ENCODE measurements around the gene RPL6. TPM values are rescaled to one million over a fixed set of nuclear protein-coding genes. Genes with fewer than 3 reads are reported as not detected.
"Not testable (repeated sequence)": the region's sequence is repeated elsewhere in the genome, so short reads cannot be mapped to it uniquely, and the experiment has no call there.

The RPL6 gene
- total RNA-seq: 1,000 to 10,000 TPM; 1,069 to 1,087 TPM

- DNase-seq: peak; percentile 81
- POLR2A ChIA-PET: interaction anchor here (1.7 kb wide), 1 partner anchor 9 kb away, joined by 9 read pairs; the partner anchor contains the start of gene PTPN11
Measured at GRCh38 chr12:112409064-112409905, at the start of gene RPL6. RPL6 (minus strand) TSS chr12:112409605; CDS start chr12:112408656, 949 bp downstream.

GRCh38 chr12:112458751-112459150 is 49.3 kb upstream of the RPL6 start:
- Mint-ChIP-seq H3K4me1 (peaks cover 3% of the 10 kb centered on the region), H3K36me3 (peaks cover 42% of the 10 kb centered on the region), H3K27ac (no peak overlapping the region), H3K27me3 (no peaks in the 10 kb centered on the region), H3K4me3 (no peak overlapping the region), H3K9me3 (no peaks in the 10 kb centered on the region)
- ATAC-seq (ENCODE audit: low read depth) (no peak), DNase-seq (no peak)
- POLR2A ChIA-PET: no interaction called here

More at GRCh38 chr12:112409064-112409905, at the start of gene RPL6:
- no peaks in the 10 kb centered on the region for H3K9me3 Mint-ChIP-seq
- peak; percentile 86 for ATAC-seq (ENCODE audit: low read depth)
- H3K4me1 Mint-ChIP-seq: peaks cover 36% of the 10 kb centered on the region
- peak within 1 kb of the TSS; percentile 100 for H3K4me3 Mint-ChIP-seq
- H3K27me3 Mint-ChIP-seq: no peaks in the 10 kb centered on the region
- H3K27ac Mint-ChIP-seq: peak within 1 kb of the TSS; percentile 99
- peaks cover 35% of the 10 kb centered on the region for H3K36me3 Mint-ChIP-seq

DNA sequence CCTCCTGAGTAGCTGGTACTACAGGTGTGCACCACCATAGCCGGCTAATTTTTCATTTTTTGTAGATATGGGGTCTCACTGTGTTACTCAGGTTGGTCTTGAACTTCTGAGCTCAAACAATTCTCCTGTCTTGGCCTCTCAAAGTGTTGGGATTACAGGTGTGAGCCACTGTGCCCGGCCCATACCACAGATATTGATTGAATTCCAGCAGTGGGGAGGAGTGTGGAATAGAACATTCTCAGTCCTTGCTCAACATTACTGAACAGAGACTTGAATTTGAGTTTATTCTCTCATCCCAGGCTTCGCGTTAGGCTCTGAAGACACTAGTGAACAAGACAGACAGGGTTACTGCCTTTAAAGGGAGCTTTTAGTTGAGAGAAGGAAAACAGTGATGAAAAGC is 48.9 kb upstream of the RPL6 start:
- peaks cover 45% of the 10 kb centered on the region for H3K36me3 Mint-ChIP-seq
- POLR2A ChIA-PET: no interaction called here
- DNase-seq: no peak
- H3K4me3 Mint-ChIP-seq: no peak overlapping the region
- H3K27ac Mint-ChIP-seq: no peak overlapping the region
- peaks cover 2% of the 10 kb centered on the region for H3K4me1 Mint-ChIP-seq
- no peaks in the 10 kb centered on the region for H3K27me3 Mint-ChIP-seq
- no peaks in the 10 kb centered on the region for H3K9me3 Mint-ChIP-seq
- no peak for ATAC-seq (ENCODE audit: low read depth)

GRCh38 chr12:112457142-112457541 is 47.7 kb upstream of the RPL6 start:
- not testable (repeated sequence) for H3K4me1 Mint-ChIP-seq

DNA sequence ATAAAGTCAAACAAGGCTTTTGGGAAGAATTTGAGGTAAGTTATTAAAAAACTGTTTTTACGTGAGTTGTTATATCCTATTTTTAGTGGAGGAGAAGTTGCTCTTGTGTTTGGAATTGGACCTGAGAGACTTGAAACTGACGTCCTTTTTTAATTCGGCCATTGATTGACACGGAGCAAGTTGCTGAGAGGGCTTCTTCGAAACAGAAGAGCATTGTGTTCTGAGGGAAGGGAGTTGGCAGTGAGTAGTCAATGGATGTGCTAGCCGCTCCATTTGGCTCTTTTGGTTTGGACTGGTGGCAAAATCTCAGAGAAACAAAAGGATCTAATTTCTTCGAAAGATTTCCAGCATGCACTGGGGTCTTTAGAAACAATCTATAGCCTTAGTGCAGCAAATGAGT is 46.6 kb upstream of the RPL6 start:
- Mint-ChIP-seq H3K27ac (no peak overlapping the region), H3K4me1 (no peaks in the 10 kb centered on the region), H3K36me3 (peaks cover 44% of the 10 kb centered on the region), H3K9me3 (no peaks in the 10 kb centered on the region), H3K27me3 (no peaks in the 10 kb centered on the region), H3K4me3 (no peak overlapping the region)
- POLR2A ChIA-PET: no interaction called here
- DNase-seq (no peak), ATAC-seq (ENCODE audit: low read depth) (no peak)

More at GRCh38 chr12:112457142-112457541, 47.7 kb upstream of the RPL6 start:
- H3K9me3 Mint-ChIP-seq; H3K27ac Mint-ChIP-seq; H3K4me3 Mint-ChIP-seq; POLR2A ChIA-PET; DNase-seq; H3K27me3 Mint-ChIP-seq; ATAC-seq (ENCODE audit: low read depth): not testable (repeated sequence)
- H3K36me3 Mint-ChIP-seq: peaks cover 44% of the 10 kb centered on the region

- POLR2A ChIA-PET: no interaction called here
- ATAC-seq (ENCODE audit: low read depth): no peak
- no peak for DNase-seq
- no peaks in the 10 kb centered on the region for H3K27me3 Mint-ChIP-seq
- H3K9me3 Mint-ChIP-seq: no peaks in the 10 kb centered on the region
- no peak overlapping the region for H3K4me3 Mint-ChIP-seq
- H3K27ac Mint-ChIP-seq: no peak overlapping the region
- peaks cover 24% of the 10 kb centered on the region for H3K36me3 Mint-ChIP-seq
- H3K4me1 Mint-ChIP-seq: peaks cover 15% of the 10 kb centered on the region
Measured at GRCh38 chr12:112450725-112451124, 41.3 kb upstream of the RPL6 start.

- H3K4me1 Mint-ChIP-seq: peaks cover 15% of the 10 kb centered on the region
- ATAC-seq (ENCODE audit: low read depth); POLR2A ChIA-PET; H3K27me3 Mint-ChIP-seq; DNase-seq; H3K9me3 Mint-ChIP-seq; H3K4me3 Mint-ChIP-seq: not testable (repeated sequence)
- H3K36me3 Mint-ChIP-seq: peaks cover 14% of the 10 kb centered on the region
- H3K27ac Mint-ChIP-seq: peak overlapping the region; percentile 34
Measured at GRCh38 chr12:112448165-112448564, 38.8 kb upstream of the RPL6 start.

DNA sequence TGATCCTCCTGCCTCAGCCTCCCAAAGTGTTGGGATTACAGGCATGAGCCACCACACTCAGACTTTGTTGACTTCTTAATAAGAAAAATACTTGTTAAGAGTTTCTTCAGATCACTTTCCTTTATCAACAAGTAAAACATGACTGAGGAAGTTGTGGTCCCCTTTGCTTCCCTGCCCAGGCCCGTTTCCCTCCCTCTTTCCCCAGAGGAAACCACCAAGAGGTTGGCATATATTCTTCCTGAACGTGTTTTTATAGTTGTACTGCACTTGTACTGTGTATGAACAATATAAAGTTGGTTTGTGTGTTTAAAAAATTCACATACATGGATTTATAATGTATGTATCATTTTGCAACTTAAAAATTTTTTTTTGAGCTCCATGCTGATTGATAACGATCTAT is 37.7 kb upstream of the RPL6 start:
- POLR2A ChIA-PET: interaction anchor here (0.7 kb wide), 1 partner anchor 829 kb away, joined by 3 read pairs; no protein-coding TSS in a partner anchor
- DNase-seq: no peak
- Mint-ChIP-seq H3K27me3 (no peaks in the 10 kb centered on the region), H3K36me3 (peaks cover 13% of the 10 kb centered on the region), H3K9me3 (no peaks in the 10 kb centered on the region), H3K4me3 (peak overlapping the region; percentile 37), H3K27ac (peak overlapping the region; percentile 68), H3K4me1 (peaks cover 15% of the 10 kb centered on the region)
- peak; percentile 14 for ATAC-seq (ENCODE audit: low read depth)

GRCh38 chr12:112446008-112446725 is 36.8 kb upstream of the RPL6 start:
- DNase-seq (no peak), ATAC-seq (ENCODE audit: low read depth) (no peak)
- H3K27ac Mint-ChIP-seq: peak overlapping the region; percentile 8
- no peak overlapping the region for H3K4me3 Mint-ChIP-seq
- H3K36me3 Mint-ChIP-seq: peaks cover 11% of the 10 kb centered on the region
- no peaks in the 10 kb centered on the region for H3K9me3 Mint-ChIP-seq
- no peaks in the 10 kb centered on the region for H3K27me3 Mint-ChIP-seq
- POLR2A ChIA-PET: interaction anchor here (0.7 kb wide), 1 partner anchor 830 kb away, joined by 3 read pairs; no protein-coding TSS in a partner anchor
- peaks cover 15% of the 10 kb centered on the region for H3K4me1 Mint-ChIP-seq

- Mint-ChIP-seq H3K27ac (no peak overlapping the region), H3K4me3 (no peak overlapping the region), H3K4me1 (peaks cover 15% of the 10 kb centered on the region)
Measured at GRCh38 chr12:112443916-112444315, 34.5 kb upstream of the RPL6 start.

GRCh38 chr12:112440653-112441052 is 31.2 kb upstream of the RPL6 start:
- POLR2A ChIA-PET; H3K27me3 Mint-ChIP-seq; ATAC-seq (ENCODE audit: low read depth); DNase-seq; H3K9me3 Mint-ChIP-seq; H3K36me3 Mint-ChIP-seq; H3K4me1 Mint-ChIP-seq; H3K4me3 Mint-ChIP-seq; H3K27ac Mint-ChIP-seq: not testable (repeated sequence)

More at GRCh38 chr12:112443916-112444315, 34.5 kb upstream of the RPL6 start:
- no peak for ATAC-seq (ENCODE audit: low read depth)
- H3K9me3 Mint-ChIP-seq: no peaks in the 10 kb centered on the region
- peaks cover 5% of the 10 kb centered on the region for H3K36me3 Mint-ChIP-seq
- H3K27me3 Mint-ChIP-seq: no peaks in the 10 kb centered on the region
- POLR2A ChIA-PET: no interaction called here
- DNase-seq: no peak

- Mint-ChIP-seq H3K27me3 (no peaks in the 10 kb centered on the region), H3K27ac (no peak overlapping the region), H3K36me3 (peaks cover 2% of the 10 kb centered on the region), H3K4me1 (peaks cover 6% of the 10 kb centered on the region), H3K4me3 (no peak overlapping the region), H3K9me3 (no peaks in the 10 kb centered on the region)
- POLR2A ChIA-PET: no interaction called here
- ATAC-seq (ENCODE audit: low read depth) (no peak), DNase-seq (no peak)
Measured at GRCh38 chr12:112439769-112440168, 30.4 kb upstream of the RPL6 start.

DNA sequence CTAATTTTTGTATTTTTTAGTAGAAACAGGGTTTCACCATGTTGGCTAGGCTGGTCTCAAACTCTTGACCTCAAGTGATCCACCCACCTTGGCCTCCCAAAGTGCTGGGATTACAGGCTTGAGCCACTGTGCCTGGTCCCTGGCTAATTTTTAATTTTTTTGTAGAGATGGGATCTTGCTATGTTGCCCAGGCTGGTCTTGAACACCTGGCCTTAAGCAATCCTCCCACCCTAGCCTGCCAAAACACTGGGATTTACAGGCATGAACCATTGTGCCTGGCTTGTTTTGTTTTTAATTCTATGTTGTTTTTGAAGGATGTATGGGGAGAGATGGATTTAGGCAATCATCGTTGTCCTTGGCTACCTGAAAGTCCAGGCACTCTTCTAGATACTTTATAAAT is 29.2 kb upstream of the RPL6 start:
- DNase-seq; ATAC-seq (ENCODE audit: low read depth); H3K4me1 Mint-ChIP-seq; H3K9me3 Mint-ChIP-seq; H3K36me3 Mint-ChIP-seq; H3K27ac Mint-ChIP-seq; H3K4me3 Mint-ChIP-seq; H3K27me3 Mint-ChIP-seq; POLR2A ChIA-PET: not testable (repeated sequence)
